ENCODE data around the gene TBL1X.

TBL1X gene

DNA sequence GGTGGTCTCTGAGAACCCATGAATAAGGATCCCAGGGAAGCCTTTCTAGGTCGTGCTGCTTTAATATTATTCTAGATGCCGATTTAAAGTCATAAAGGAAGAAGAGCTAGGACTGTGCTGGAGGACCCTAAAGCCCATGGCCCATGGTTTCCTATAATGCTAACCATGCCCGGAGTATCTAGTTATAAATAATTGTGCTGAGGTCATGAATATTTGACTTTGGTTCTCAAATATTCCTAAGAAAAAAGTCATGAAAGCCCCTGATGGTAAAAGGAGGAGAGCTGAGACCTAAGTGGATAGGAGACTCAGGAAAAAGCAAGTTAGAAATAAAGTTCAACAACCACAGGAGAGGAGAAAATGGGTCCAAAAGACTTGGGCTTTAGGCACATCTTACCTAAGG lies 132.0 kb downstream of the TBL1X start:
- Histone ChIP-seq H2BK120ac (ENCODE audit: low read depth, low read length) (no peak overlapping the region), H3K27me3 (ENCODE audit: control insufficient read depth in 3 of 3, insufficient read depth in 3 of 3, low read depth in 1 of 3, low read length in 3 of 3) (no peaks in the 10 kb centered on the region), H3K36me3 (replicated peaks in 1 of 2; ENCODE audit: control insufficient read depth in 2 of 2, insufficient read depth in 2 of 2, low read length in 2 of 2) (no peaks in the 10 kb centered on the region), H3K4ac (ENCODE audit: low read length) (no peak overlapping the region), H3K9me3 (replicated peaks in 1 of 2; ENCODE audit: control insufficient read depth in 2 of 2, insufficient read depth in 1 of 2, low read depth in 1 of 2, low read length in 2 of 2) (no peaks in the 10 kb centered on the region), H4K91ac (ENCODE audit: low read depth, low read length, poor library complexity) (no peak overlapping the region), H3K9ac (ENCODE audit: low read depth, low read length, poor library complexity) (no peak overlapping the region), H3K4me1 (ENCODE audit: control insufficient read depth in 2 of 2, insufficient read depth in 1 of 2, low read depth in 1 of 2, low read length in 2 of 2) (peaks cover 0 to 6% of the 10 kb centered on the region in 2 donors), H4K8ac (ENCODE audit: low read depth, low read length) (no peak overlapping the region), H3K27ac (replicated peaks; ENCODE audit: low read length) (no peak overlapping the region), H3K14ac (ENCODE audit: low read length) (no peak overlapping the region), H2BK12ac (ENCODE audit: low read length) (no peak overlapping the region), H3K79me1 (ENCODE audit: low read depth, low read length) (peaks cover 2% of the 10 kb centered on the region), H3K23ac (ENCODE audit: low read depth, low read length, poor library complexity) (no peak overlapping the region), H3K4me3 (ENCODE audit: low read length in 2 of 2) (no peak overlapping the region), H2AFZ (ENCODE audit: low read length) (no peak overlapping the region), H3K4me2 (ENCODE audit: insufficient read depth, low read length, poor library complexity, severe bottlenecking) (no peak overlapping the region), H2BK15ac (ENCODE audit: low read length) (no peak overlapping the region), H3K18ac (ENCODE audit: low read length) (no peak overlapping the region), H2AK5ac (ENCODE audit: low read depth, low read length) (no peak overlapping the region), H2BK5ac (ENCODE audit: low read length) (no peak overlapping the region)
- no peak for DNase-seq (ENCODE audit: low spot score)
- no CpG with 5 or more reads among the region's 3 CpGs for WGBS, 2 donors (ENCODE audit: extremely low coverage in 2 of 2, insufficient read length in 2 of 2, insufficient replicate concordance in 1 of 2)

DNA sequence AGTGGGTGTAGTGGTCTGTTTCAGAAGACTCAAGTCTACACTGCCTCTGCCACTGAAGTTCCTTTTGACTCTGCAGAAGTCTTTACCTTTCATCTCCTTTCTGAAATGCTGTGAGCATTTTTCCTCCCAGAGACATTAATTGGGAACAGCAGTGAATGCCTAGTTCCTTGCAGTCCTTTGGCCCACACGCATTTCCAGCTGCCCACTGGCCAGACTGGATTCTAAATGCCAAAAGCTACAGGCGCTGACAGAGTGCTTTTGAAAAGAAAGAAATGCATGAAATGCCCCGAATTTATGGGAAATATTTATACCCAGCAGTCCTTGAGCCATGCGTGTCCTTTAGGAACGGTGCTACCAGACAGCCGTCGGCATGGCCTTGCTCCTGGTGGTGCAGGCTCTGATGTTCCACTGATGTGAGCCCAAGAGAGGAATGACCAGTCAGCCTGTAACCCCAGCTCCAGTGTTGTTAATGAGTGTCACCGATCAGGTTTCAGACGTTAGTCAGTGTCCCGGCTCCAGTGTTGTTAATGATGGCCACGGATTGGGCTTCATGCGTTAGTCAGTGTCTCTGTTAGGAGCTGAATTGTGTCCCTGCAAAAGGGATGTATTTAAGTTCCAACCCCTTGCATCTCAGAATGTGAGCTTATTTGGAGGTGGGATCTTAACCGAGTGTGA lies 132.6 kb downstream of the TBL1X start:
- H3K27ac ChIP-seq (replicated peaks; ENCODE audit: low read length): no peak overlapping the region
- no CpG with 5 or more reads among the region's 13 CpGs for WGBS, 2 donors (ENCODE audit: extremely low coverage in 2 of 2, insufficient read length in 2 of 2, insufficient replicate concordance in 1 of 2)
- peaks cover 0 to 6% of the 10 kb centered on the region in 2 donors for H3K4me1 ChIP-seq (ENCODE audit: control insufficient read depth in 2 of 2, insufficient read depth in 1 of 2, low read depth in 1 of 2, low read length in 2 of 2)
- no peak overlapping the region for H3K4me2 ChIP-seq (ENCODE audit: insufficient read depth, low read length, poor library complexity, severe bottlenecking)
- no peak overlapping the region for H3K9ac ChIP-seq (ENCODE audit: low read depth, low read length, poor library complexity)
- no peak overlapping the region for H3K4me3 ChIP-seq (ENCODE audit: low read length in 2 of 2)
- H2BK15ac ChIP-seq (ENCODE audit: low read length): no peak overlapping the region
- H3K4ac ChIP-seq (ENCODE audit: low read length): no peak overlapping the region
- H3K23ac ChIP-seq (ENCODE audit: low read depth, low read length, poor library complexity): no peak overlapping the region
- no peak overlapping the region for H2BK120ac ChIP-seq (ENCODE audit: low read depth, low read length)
- H3K9me3 ChIP-seq (replicated peaks in 1 of 2; ENCODE audit: control insufficient read depth in 2 of 2, insufficient read depth in 1 of 2, low read depth in 1 of 2, low read length in 2 of 2): no peaks in the 10 kb centered on the region
- no peak overlapping the region for H3K14ac ChIP-seq (ENCODE audit: low read length)
- no peak overlapping the region for H2BK5ac ChIP-seq (ENCODE audit: low read length)
- H4K91ac ChIP-seq (ENCODE audit: low read depth, low read length, poor library complexity): no peak overlapping the region
- no peak for DNase-seq (ENCODE audit: low spot score)
- no peak overlapping the region for H2BK12ac ChIP-seq (ENCODE audit: low read length)
- no peak overlapping the region for H2AFZ ChIP-seq (ENCODE audit: low read length)
- H3K18ac ChIP-seq (ENCODE audit: low read length): no peak overlapping the region
- H3K79me1 ChIP-seq (ENCODE audit: low read depth, low read length): peaks cover 2% of the 10 kb centered on the region
- no peaks in the 10 kb centered on the region for H3K36me3 ChIP-seq (replicated peaks in 1 of 2; ENCODE audit: control insufficient read depth in 2 of 2, insufficient read depth in 2 of 2, low read length in 2 of 2)
- H4K8ac ChIP-seq (ENCODE audit: low read depth, low read length): no peak overlapping the region
- no peak overlapping the region for H2AK5ac ChIP-seq (ENCODE audit: low read depth, low read length)
- no peaks in the 10 kb centered on the region for H3K27me3 ChIP-seq (ENCODE audit: control insufficient read depth in 3 of 3, insufficient read depth in 3 of 3, low read depth in 1 of 3, low read length in 3 of 3)

DNA sequence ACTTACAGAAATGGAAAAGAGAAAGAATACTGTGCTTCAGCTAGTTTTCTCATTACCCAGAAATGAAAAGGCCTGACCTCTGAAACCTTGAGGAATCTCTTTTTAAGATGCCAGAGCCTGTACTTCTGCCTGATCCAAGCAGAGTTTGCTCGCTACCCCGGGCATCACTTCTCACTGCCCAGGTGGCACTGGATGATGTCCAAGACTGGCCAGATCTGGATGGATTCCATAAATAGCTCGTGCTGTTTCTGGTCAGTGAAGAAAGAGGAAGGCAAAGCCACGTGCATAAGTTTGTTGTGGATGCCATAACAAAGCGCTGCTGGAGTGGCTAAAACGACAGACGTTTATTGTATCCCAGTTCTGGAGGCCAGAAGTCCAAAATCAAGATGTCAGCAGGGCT lies 133.5 kb downstream of the TBL1X start:
- Histone ChIP-seq H2BK12ac (ENCODE audit: low read length) (no peak overlapping the region), H2BK15ac (ENCODE audit: low read length) (no peak overlapping the region)
- no CpG with 5 or more reads among the region's 7 CpGs for WGBS, 2 donors (ENCODE audit: extremely low coverage in 2 of 2, insufficient read length in 2 of 2, insufficient replicate concordance in 1 of 2)

DNA sequence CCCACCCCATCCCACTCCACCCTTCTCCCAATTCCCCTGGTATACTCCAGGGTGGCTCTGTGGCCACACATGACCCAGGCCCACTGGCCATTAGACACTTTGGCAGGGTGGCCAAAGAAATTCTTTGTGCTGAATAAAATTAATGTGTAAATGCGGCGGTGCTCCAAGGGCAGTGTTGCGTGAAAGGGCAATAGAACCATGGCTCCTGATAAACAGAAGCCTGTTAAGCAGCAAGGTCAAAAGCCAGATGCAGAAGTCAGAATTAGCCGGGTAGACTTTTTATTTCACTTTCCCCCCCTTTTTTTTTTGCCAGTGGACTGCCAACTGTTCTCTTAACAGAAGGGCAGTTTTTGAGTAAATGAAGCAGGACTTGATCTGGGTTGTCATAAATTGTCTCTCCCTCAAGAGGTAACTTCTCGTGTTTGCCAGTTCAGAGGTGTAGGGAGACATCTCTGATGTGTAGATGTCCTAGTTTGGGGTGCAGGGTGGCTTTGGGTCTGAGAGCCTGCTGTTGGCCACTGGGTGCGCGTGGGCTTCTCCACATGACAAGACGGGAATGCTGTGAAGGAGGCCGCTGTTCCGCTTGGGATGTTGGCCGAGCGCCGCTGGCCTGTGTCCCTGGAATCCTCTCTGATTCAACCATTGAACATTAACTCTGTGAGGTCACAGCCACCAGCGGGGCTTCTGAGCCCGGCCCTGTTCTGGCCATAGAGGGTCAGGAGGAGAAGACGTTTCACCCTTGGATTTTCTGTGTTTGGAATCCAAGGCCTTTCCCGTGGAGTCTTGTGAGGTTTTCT lies 139.5 kb downstream of the TBL1X start:
- no CpG with 5 or more reads among the region's 17 CpGs for WGBS, 2 donors (ENCODE audit: extremely low coverage in 2 of 2, insufficient read length in 2 of 2, insufficient replicate concordance in 1 of 2)

More for the DNA sequence above, 133.5 kb downstream of the TBL1X start:
- Histone ChIP-seq H4K91ac (ENCODE audit: low read depth, low read length, poor library complexity) (no peak overlapping the region), H3K18ac (ENCODE audit: low read length) (no peak overlapping the region), H3K27ac (replicated peaks; ENCODE audit: low read length) (no peak overlapping the region), H3K4me2 (ENCODE audit: insufficient read depth, low read length, poor library complexity, severe bottlenecking) (no peak overlapping the region), H2AFZ (ENCODE audit: low read length) (no peak overlapping the region), H3K9ac (ENCODE audit: low read depth, low read length, poor library complexity) (no peak overlapping the region), H3K4me1 (ENCODE audit: control insufficient read depth in 2 of 2, insufficient read depth in 1 of 2, low read depth in 1 of 2, low read length in 2 of 2) (peaks cover 0 to 6% of the 10 kb centered on the region in 2 donors), H4K8ac (ENCODE audit: low read depth, low read length) (no peak overlapping the region), H3K27me3 (ENCODE audit: control insufficient read depth in 3 of 3, insufficient read depth in 3 of 3, low read depth in 1 of 3, low read length in 3 of 3) (no peaks in the 10 kb centered on the region), H3K36me3 (replicated peaks in 1 of 2; ENCODE audit: control insufficient read depth in 2 of 2, insufficient read depth in 2 of 2, low read length in 2 of 2) (no peaks in the 10 kb centered on the region), H3K4ac (ENCODE audit: low read length) (no peak overlapping the region), H3K4me3 (ENCODE audit: low read length in 2 of 2) (no peak overlapping the region), H3K9me3 (replicated peaks in 1 of 2; ENCODE audit: control insufficient read depth in 2 of 2, insufficient read depth in 1 of 2, low read depth in 1 of 2, low read length in 2 of 2) (no peaks in the 10 kb centered on the region), H2BK5ac (ENCODE audit: low read length) (no peak overlapping the region), H2BK120ac (ENCODE audit: low read depth, low read length) (no peak overlapping the region), H3K23ac (ENCODE audit: low read depth, low read length, poor library complexity) (no peak overlapping the region), H3K14ac (ENCODE audit: low read length) (no peak overlapping the region), H3K79me1 (ENCODE audit: low read depth, low read length) (no peaks in the 10 kb centered on the region), H2AK5ac (ENCODE audit: low read depth, low read length) (no peak overlapping the region)
- no peak for DNase-seq (ENCODE audit: low spot score)

More for the DNA sequence above, 139.5 kb downstream of the TBL1X start:
- H2AFZ ChIP-seq (ENCODE audit: low read length): no peak overlapping the region
- H2AK5ac ChIP-seq (ENCODE audit: low read depth, low read length): no peak overlapping the region
- no peak overlapping the region for H3K9ac ChIP-seq (ENCODE audit: low read depth, low read length, poor library complexity)
- H4K91ac ChIP-seq (ENCODE audit: low read depth, low read length, poor library complexity): no peak overlapping the region
- H2BK15ac ChIP-seq (ENCODE audit: low read length): no peak overlapping the region
- H3K4me1 ChIP-seq (ENCODE audit: control insufficient read depth in 2 of 2, insufficient read depth in 1 of 2, low read depth in 1 of 2, low read length in 2 of 2): no peaks in the 10 kb centered on the region
- no peak overlapping the region for H3K18ac ChIP-seq (ENCODE audit: low read length)
- H3K27ac ChIP-seq (replicated peaks; ENCODE audit: low read length): no peak overlapping the region
- no peak overlapping the region for H3K14ac ChIP-seq (ENCODE audit: low read length)
- no peak overlapping the region for H2BK5ac ChIP-seq (ENCODE audit: low read length)
- H3K4me3 ChIP-seq (ENCODE audit: low read length in 2 of 2): no peak overlapping the region
- no peak overlapping the region for H3K23ac ChIP-seq (ENCODE audit: low read depth, low read length, poor library complexity)
- peaks cover 2% of the 10 kb centered on the region for H3K79me1 ChIP-seq (ENCODE audit: low read depth, low read length)
- no peak overlapping the region for H2BK12ac ChIP-seq (ENCODE audit: low read length)
- H3K4ac ChIP-seq (ENCODE audit: low read length): no peak overlapping the region
- H3K9me3 ChIP-seq (replicated peaks in 1 of 2; ENCODE audit: control insufficient read depth in 2 of 2, insufficient read depth in 1 of 2, low read depth in 1 of 2, low read length in 2 of 2): no peaks in the 10 kb centered on the region
- no peak for DNase-seq (ENCODE audit: low spot score)
- no peaks in the 10 kb centered on the region for H3K27me3 ChIP-seq (ENCODE audit: control insufficient read depth in 3 of 3, insufficient read depth in 3 of 3, low read depth in 1 of 3, low read length in 3 of 3)
- no peak overlapping the region for H2BK120ac ChIP-seq (ENCODE audit: low read depth, low read length)
- H4K8ac ChIP-seq (ENCODE audit: low read depth, low read length): no peak overlapping the region
- H3K4me2 ChIP-seq (ENCODE audit: insufficient read depth, low read length, poor library complexity, severe bottlenecking): no peak overlapping the region
- no peaks in the 10 kb centered on the region for H3K36me3 ChIP-seq (replicated peaks in 1 of 2; ENCODE audit: control insufficient read depth in 2 of 2, insufficient read depth in 2 of 2, low read length in 2 of 2)

Data from neuronal stem cell (in vitro differentiated cells).